HepG2 (cell line): ENCODE measurements around the gene CTXN1. TPM values are rescaled to one million over a fixed set of nuclear protein-coding genes. Genes with fewer than 3 reads are reported as not detected.

ENCODE experiments used
- ARNT2 ChIP-seq: sonication (generic); formaldehyde crosslinking; IDR thresholded peaks from 2 replicates; pipeline ENCODE4 v1.8.0; 2022; ENCODE audit warnings: mild to moderate bottlenecking, low read depth, missing genetic modification reagents, moderate library complexity
- CERS6 ChIP-seq: sonication (generic); formaldehyde crosslinking; IDR thresholded peaks from 2 replicates; pipeline ENCODE4 v1.5.0; 2020; ENCODE audit warnings: missing genetic modification reagents
- NPAS2 ChIP-seq: sonication (generic); formaldehyde crosslinking; IDR thresholded peaks from 2 replicates; pipeline ENCODE4 v1.8.0; 2022; ENCODE audit warnings: mild to moderate bottlenecking, missing genetic modification reagents, borderline replicate concordance
- PLSCR1 ChIP-seq: sonication (generic); formaldehyde crosslinking; IDR thresholded peaks from 2 replicates; pipeline ENCODE4 v1.5.0; 2020; ENCODE audit warnings: missing genetic modification reagents, mild to moderate bottlenecking, borderline replicate concordance
- PRPF4 ChIP-seq: fragments of 200-400 bp; formaldehyde crosslinking; IDR thresholded peaks from 2 replicates; pipeline ENCODE4 v1.6.1; 2016; ENCODE audit warnings: low read length, low read depth; ENCODE audit not compliant: poor library complexity, severe bottlenecking
- REST ChIP-seq, 2 experiments: IDR thresholded peaks; 2 replicates each; pipeline ENCODE4 v1.6.1; 2011 to 2012; ENCODE audit warnings: low read length in 2 of 2, borderline replicate concordance in 1 of 2, low read depth in 1 of 2, mild to moderate bottlenecking in 1 of 2, moderate library complexity in 1 of 2
- STAT5B ChIP-seq: sonication (generic); formaldehyde crosslinking; IDR thresholded peaks from 2 replicates; pipeline ENCODE4 v1.4.0; 2020; ENCODE audit warnings: missing genetic modification reagents
- ZBTB20 ChIP-seq: sonication (generic); formaldehyde crosslinking; IDR thresholded peaks from 2 replicates; pipeline ENCODE4 v1.8.1; 2023; ENCODE audit warnings: missing genetic modification reagents, low read depth, mild to moderate bottlenecking, borderline replicate concordance
- ZNF512B ChIP-seq: sonication (generic); formaldehyde crosslinking; IDR thresholded peaks from 2 replicates; pipeline ENCODE4 v1.5.1; 2020; ENCODE audit warnings: missing genetic modification reagents, mild to moderate bottlenecking, borderline replicate concordance
- ZNF749 ChIP-seq: sonication (generic); formaldehyde crosslinking; IDR thresholded peaks from 2 replicates; pipeline ENCODE4 v1.8.0; 2022; ENCODE audit warnings: mild to moderate bottlenecking, missing genetic modification reagents, moderate library complexity, borderline replicate concordance
- ZNF800 ChIP-seq: sonication (generic); formaldehyde crosslinking; IDR thresholded peaks from 2 replicates; pipeline ENCODE4 v1.4.0; 2020; ENCODE audit warnings: missing genetic modification reagents
- polyA plus RNA-seq, 8 experiments: library from polyadenylated mRNA; depleted of rRNA in 3 of 8; stranded (reverse) in 7 of 8; unstranded in 1 of 8; fragments of >200 nt; fragmentation: Illumina TruSeq in 4 of 8; extraction: Trizol in 4 of 8; gene quantifications; 2 replicates each; pipeline versions ENCODE4 v1.2.1 to v1.2.3, GENCODE V29; 2011 to 2016; ENCODE audit warnings: low read depth in 4 of 8, missing spikeins in 1 of 8, mixed read lengths in 1 of 8; ENCODE audit not compliant: insufficient read depth in 1 of 8
- total RNA-seq, 5 experiments: library from RNA; depleted of rRNA; stranded (reverse); fragments of >200 nt; fragmentation: Illumina TruSeq; extraction: Trizol; gene quantifications; 2 replicates each; pipeline ENCODE4 v1.2.3, GENCODE V29; 2016; ENCODE audit warnings: low read depth in 1 of 5

CTXN1 gene
- total and polyA plus RNA-seq, 2 of the 13 experiments (the other 11 are each of a cell fraction or from before 2014, with no cell fraction given): 0.11 TPM; not detected in 1

- no peak for TF ChIP-seq PRPF4
- no peak for TF ChIP-seq PLSCR1 (CRISPR knock-in tag)
- TF ChIP-seq ARNT2 (CRISPR knock-in tag): no peak
- no peak for TF ChIP-seq ZNF512B
- TF ChIP-seq ZBTB20 (CRISPR knock-in tag): no peak
- TF ChIP-seq ZNF800 (CRISPR knock-in tag): no peak
- no peak for TF ChIP-seq NPAS2 (CRISPR knock-in tag)
- TF ChIP-seq STAT5B (CRISPR knock-in tag): no peak
- no peak for TF ChIP-seq REST (IDR thresholded peaks at IDR 0.05; ENCODE audit: borderline replicate concordance in 1 of 2, low read depth in 1 of 2, low read length in 2 of 2)
- TF ChIP-seq ZNF749 (CRISPR knock-in tag): no peak
- no peak for TF ChIP-seq CERS6 (CRISPR knock-in tag)
These were observed 23.1 kb downstream of the CTXN1 start (continued) for GRCh38 chr19:7902796-7903243.
